Neural crest cell (in vitro differentiated cells): ENCODE data around the gene FGD3. TPM values are rescaled to one million over a fixed set of nuclear protein-coding genes. Genes with fewer than 3 reads are reported as not detected.

Experiments
- DNase-seq: peaks from one replicate; pipeline ENCODE4 v3.0.0; 2021; ENCODE audit warnings: low read depth, mixed read lengths, low spot score
- H3K27ac Mint-ChIP-seq: one replicate; pipeline ENCODE4 v1.8.0; 2021; ENCODE audit warnings: mild to moderate bottlenecking, mixed read lengths; ENCODE audit not compliant: unreplicated experiment
- H3K27me3 Mint-ChIP-seq: 2 replicates; pipeline ENCODE4 v1.8.0; 2021; ENCODE audit warnings: low read depth, mild to moderate bottlenecking, mixed read lengths
- H3K36me3 Mint-ChIP-seq: 2 replicates; pipeline ENCODE4 v1.8.0; 2021; ENCODE audit warnings: low read depth, mild to moderate bottlenecking, mixed read lengths
- H3K4me1 Mint-ChIP-seq: 2 replicates; pipeline ENCODE4 v1.8.0; 2021; ENCODE audit warnings: mixed read lengths
- H3K4me3 Mint-ChIP-seq: one replicate; pipeline ENCODE4 v1.8.0; 2021; ENCODE audit warnings: mild to moderate bottlenecking, mixed read lengths
- H3K9me3 Mint-ChIP-seq: 2 replicates; pipeline ENCODE4 v1.8.0; 2021; ENCODE audit warnings: mixed read lengths
- CTCF ChIP-seq: fragments of 200-600 bp; sonication (generic); conservative IDR thresholded peaks from 2 replicates; pipeline ENCODE4 v1.5.0; 2021; ENCODE audit warnings: antibody characterized with exemption, mild to moderate bottlenecking
- total RNA-seq: library from RNA; stranded (reverse); gene quantifications from 2 replicates; pipeline ENCODE4 v1.2.1, GENCODE V29; 2021

The FGD3 gene
- total RNA-seq, 1 donor from 2014 or later: 4.1 TPM

GRCh38 chr9:93059011-93059714, 111.8 kb downstream of the FGD3 start:
- DNase-seq: no peak
- no peak overlapping the region for H3K4me3 Mint-ChIP-seq

GRCh38 chr9:93059715-93060578, 112.6 kb downstream of the FGD3 start:
- Mint-ChIP-seq H3K4me1 (no peaks in the 10 kb centered on the region), H3K36me3 (no peaks in the 10 kb centered on the region), H3K27ac (no peak overlapping the region), H3K9me3 (no peaks in the 10 kb centered on the region), H3K4me3 (no peak overlapping the region), H3K27me3 (peaks cover 22% of the 10 kb centered on the region)
- no peak for DNase-seq
- no peak for TF ChIP-seq CTCF

More at GRCh38 chr9:93059011-93059714, 111.8 kb downstream of the FGD3 start:
- no peaks in the 10 kb centered on the region for H3K4me1 Mint-ChIP-seq
- TF ChIP-seq CTCF: no peak
- H3K27ac Mint-ChIP-seq: no peak overlapping the region
- H3K27me3 Mint-ChIP-seq: peaks cover 22% of the 10 kb centered on the region
- H3K9me3 Mint-ChIP-seq: no peaks in the 10 kb centered on the region
- H3K36me3 Mint-ChIP-seq: no peaks in the 10 kb centered on the region

GRCh38 chr9:93060746-93061259, 113.5 kb downstream of the FGD3 start:
- Mint-ChIP-seq H3K9me3 (no peaks in the 10 kb centered on the region), H3K4me3 (no peak overlapping the region), H3K27ac (no peak overlapping the region), H3K36me3 (no peaks in the 10 kb centered on the region), H3K27me3 (peaks cover 22% of the 10 kb centered on the region), H3K4me1 (no peaks in the 10 kb centered on the region)
- DNase-seq: no peak
- no peak for TF ChIP-seq CTCF

- Mint-ChIP-seq H3K27me3 (peaks cover 22% of the 10 kb centered on the region), H3K36me3 (no peaks in the 10 kb centered on the region), H3K27ac (no peak overlapping the region), H3K9me3 (no peaks in the 10 kb centered on the region), H3K4me3 (no peak overlapping the region), H3K4me1 (no peaks in the 10 kb centered on the region)
- no peak for DNase-seq
- TF ChIP-seq CTCF: no peak
Observed at GRCh38 chr9:93061260-93061751, 114.0 kb downstream of the FGD3 start.

- DNase-seq: no peak
- H3K27ac Mint-ChIP-seq: no peak overlapping the region
- no peaks in the 10 kb centered on the region for H3K9me3 Mint-ChIP-seq
- H3K4me3 Mint-ChIP-seq: no peak overlapping the region
- TF ChIP-seq CTCF: no peak
- H3K4me1 Mint-ChIP-seq: no peaks in the 10 kb centered on the region
- no peaks in the 10 kb centered on the region for H3K36me3 Mint-ChIP-seq
- peaks cover 22% of the 10 kb centered on the region for H3K27me3 Mint-ChIP-seq
Observed at GRCh38 chr9:93061791-93062763, 114.8 kb downstream of the FGD3 start.
